Measurements from ENCODE around the gene BANF2.
A peak's percentile ranks its signal among the peaks of the same experiment; 100 is the strongest.

Gene BANF2

GRCh38 chr20:17752459-17752858 lies 52.7 kb downstream of the BANF2 start:
- no peak overlapping the region for H3K4me3 ChIP-seq (ENCODE audit: low read depth, low read length)
- no peak for DNase-seq (ENCODE audit: low read depth)
- TF ChIP-seq CTCF (conservative IDR thresholded peaks at IDR 0.05; ENCODE audit: low read depth, low read length) = no peak

GRCh38 chr20:17753516-17753915 lies 53.8 kb downstream of the BANF2 start:
- no peak for TF ChIP-seq CTCF (conservative IDR thresholded peaks at IDR 0.05; ENCODE audit: low read depth, low read length)
- no peak overlapping the region for H3K4me3 ChIP-seq (ENCODE audit: low read depth, low read length)
- no peak for DNase-seq (ENCODE audit: low read depth)

- H3K4me3 ChIP-seq (ENCODE audit: low read depth, low read length) = no peak overlapping the region
- no peak for DNase-seq (ENCODE audit: low read depth)
- TF ChIP-seq CTCF (conservative IDR thresholded peaks at IDR 0.05; ENCODE audit: low read depth, low read length) = no peak
Observed at GRCh38 chr20:17756529-17756928, 56.8 kb downstream of the BANF2 start.

GRCh38 chr20:17757496-17757895 lies 57.7 kb downstream of the BANF2 start:
- no peak for TF ChIP-seq CTCF (conservative IDR thresholded peaks at IDR 0.05; ENCODE audit: low read depth, low read length)
- no peak overlapping the region for H3K4me3 ChIP-seq (ENCODE audit: low read depth, low read length)
- DNase-seq (ENCODE audit: low read depth) = no peak

- no peak for TF ChIP-seq CTCF (conservative IDR thresholded peaks at IDR 0.05; ENCODE audit: low read depth, low read length)
Observed at GRCh38 chr20:17758010-17758409, 58.2 kb downstream of the BANF2 start.

GRCh38 chr20:17758512-17758911 lies 58.7 kb downstream of the BANF2 start:
- H3K4me3 ChIP-seq (ENCODE audit: low read depth, low read length) = no peak overlapping the region
- no peak for TF ChIP-seq CTCF (conservative IDR thresholded peaks at IDR 0.05; ENCODE audit: low read depth, low read length)
- DNase-seq (ENCODE audit: low read depth) = no peak

More at GRCh38 chr20:17758010-17758409, 58.2 kb downstream of the BANF2 start:
- no peak overlapping the region for H3K4me3 ChIP-seq (ENCODE audit: low read depth, low read length)
- no peak for DNase-seq (ENCODE audit: low read depth)

- TF ChIP-seq CTCF (conservative IDR thresholded peaks at IDR 0.05; ENCODE audit: low read depth, low read length) = no peak
- peak; percentile 46 for DNase-seq (ENCODE audit: low read depth)
- no peak overlapping the region for H3K4me3 ChIP-seq (ENCODE audit: low read depth, low read length)
Observed at GRCh38 chr20:17759449-17759848, 59.7 kb downstream of the BANF2 start.

All from choroid plexus epithelial cell (primary cell).